Measurements from ENCODE around the gene SUSD1.
A peak's percentile ranks its signal among the peaks of the same experiment; 100 is the strongest.

Gene SUSD1

GRCh38 chr9:112041536-112042243 is 133.4 kb downstream of the SUSD1 start:
- no peak for DNase-seq (ENCODE audit: low read depth in 2 of 2)

GRCh38 chr9:112041199-112041535 is 133.9 kb downstream of the SUSD1 start:
- no peak for DNase-seq (ENCODE audit: low read depth in 2 of 2)

- no peak for DNase-seq (ENCODE audit: low read depth in 2 of 2)
Measured at GRCh38 chr9:112038017-112038408, 137.1 kb downstream of the SUSD1 start.

GRCh38 chr9:112037281-112038016 is 137.6 kb downstream of the SUSD1 start:
- DNase-seq (ENCODE audit: low read depth in 2 of 2), result peak; percentile 23 to 31

- DNase-seq (ENCODE audit: low read depth in 2 of 2), result no peak
Measured at GRCh38 chr9:112035166-112035826, 139.8 kb downstream of the SUSD1 start.

- DNase-seq (ENCODE audit: low read depth in 2 of 2), result no peak
Measured at GRCh38 chr9:112034216-112034611, 140.9 kb downstream of the SUSD1 start.

DNA sequence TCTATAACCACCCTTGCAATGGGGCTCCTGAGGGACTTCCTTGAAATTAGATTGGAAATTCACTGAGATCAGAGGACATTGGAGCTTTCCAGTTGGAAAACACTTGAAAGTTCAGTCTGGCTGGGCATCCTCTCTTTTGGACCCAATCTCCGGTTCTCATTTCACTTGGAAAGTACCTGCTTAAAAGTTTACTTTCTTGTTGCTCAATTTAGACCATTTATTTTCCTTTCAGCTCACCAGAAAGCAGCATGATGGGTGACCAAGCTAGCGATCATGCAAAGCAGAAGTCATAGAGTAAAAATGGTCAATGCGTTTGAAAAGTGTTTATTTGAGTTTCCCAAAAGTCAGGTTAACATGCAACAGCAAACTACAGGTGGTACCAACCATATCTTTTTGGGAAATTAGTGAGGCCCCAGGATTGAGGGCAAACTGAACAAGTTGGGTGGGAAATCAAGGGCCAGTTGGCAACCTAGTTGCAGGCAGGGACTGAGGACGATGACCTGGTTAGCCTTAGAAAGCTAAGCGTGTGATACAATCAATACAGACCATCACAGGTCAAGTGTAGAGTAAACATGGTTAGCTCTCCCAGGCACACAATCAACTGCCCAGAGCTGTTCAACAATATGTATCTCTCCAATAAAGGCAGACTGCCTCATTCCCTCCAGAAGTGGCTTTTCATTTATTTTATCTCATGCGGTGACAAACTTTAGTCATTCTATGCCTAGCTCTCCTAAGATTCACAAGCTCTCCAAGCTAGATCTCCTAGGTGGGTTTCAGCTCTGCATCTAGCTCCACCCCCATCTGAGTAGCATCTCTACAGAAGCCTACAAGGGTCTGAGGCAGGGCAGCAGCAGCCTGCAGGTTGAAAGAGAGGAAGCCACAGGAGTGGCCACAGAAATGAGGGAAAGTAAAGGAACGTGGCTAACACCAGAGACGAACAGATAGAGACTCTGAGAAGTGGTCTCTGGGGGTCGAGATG is 141.6 kb downstream of the SUSD1 start:
- DNase-seq (ENCODE audit: low read depth in 2 of 2), result no peak

GRCh38 chr9:112032743-112033142 is 142.4 kb downstream of the SUSD1 start:
- no peak for DNase-seq (ENCODE audit: low read depth in 2 of 2)

GRCh38 chr9:112032009-112032408 is 143.1 kb downstream of the SUSD1 start:
- no peak for DNase-seq (ENCODE audit: low read depth in 2 of 2)

- DNase-seq (ENCODE audit: low read depth in 2 of 2), result no peak
Measured at GRCh38 chr9:112031400-112031799, 143.7 kb downstream of the SUSD1 start.

DNA sequence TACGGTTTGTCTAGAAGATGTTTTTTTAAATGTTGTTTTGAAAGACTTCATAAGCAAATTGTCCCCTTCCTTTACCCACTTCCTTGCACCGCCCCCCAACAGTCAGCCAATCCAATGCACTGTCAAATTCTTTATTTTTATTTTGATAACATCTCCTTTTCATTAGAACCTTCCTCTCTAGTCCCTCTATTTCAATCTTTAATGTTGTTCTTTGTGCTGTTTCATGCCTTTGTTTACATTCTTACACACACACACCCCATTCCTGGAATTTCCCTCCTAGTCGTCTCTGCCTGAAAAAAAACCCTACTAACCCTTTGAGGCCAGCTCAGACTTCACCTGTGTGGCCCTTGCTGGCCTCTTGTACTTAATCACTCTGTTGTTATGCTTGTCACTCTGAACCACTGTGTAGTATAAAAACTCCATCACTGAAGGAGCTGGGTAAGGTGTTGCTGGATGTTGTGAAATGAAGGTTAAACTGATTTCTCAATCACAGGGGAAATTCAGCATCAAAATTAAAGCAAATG is 145.1 kb downstream of the SUSD1 start:
- no peak for DNase-seq (ENCODE audit: low read depth in 2 of 2)

DNA sequence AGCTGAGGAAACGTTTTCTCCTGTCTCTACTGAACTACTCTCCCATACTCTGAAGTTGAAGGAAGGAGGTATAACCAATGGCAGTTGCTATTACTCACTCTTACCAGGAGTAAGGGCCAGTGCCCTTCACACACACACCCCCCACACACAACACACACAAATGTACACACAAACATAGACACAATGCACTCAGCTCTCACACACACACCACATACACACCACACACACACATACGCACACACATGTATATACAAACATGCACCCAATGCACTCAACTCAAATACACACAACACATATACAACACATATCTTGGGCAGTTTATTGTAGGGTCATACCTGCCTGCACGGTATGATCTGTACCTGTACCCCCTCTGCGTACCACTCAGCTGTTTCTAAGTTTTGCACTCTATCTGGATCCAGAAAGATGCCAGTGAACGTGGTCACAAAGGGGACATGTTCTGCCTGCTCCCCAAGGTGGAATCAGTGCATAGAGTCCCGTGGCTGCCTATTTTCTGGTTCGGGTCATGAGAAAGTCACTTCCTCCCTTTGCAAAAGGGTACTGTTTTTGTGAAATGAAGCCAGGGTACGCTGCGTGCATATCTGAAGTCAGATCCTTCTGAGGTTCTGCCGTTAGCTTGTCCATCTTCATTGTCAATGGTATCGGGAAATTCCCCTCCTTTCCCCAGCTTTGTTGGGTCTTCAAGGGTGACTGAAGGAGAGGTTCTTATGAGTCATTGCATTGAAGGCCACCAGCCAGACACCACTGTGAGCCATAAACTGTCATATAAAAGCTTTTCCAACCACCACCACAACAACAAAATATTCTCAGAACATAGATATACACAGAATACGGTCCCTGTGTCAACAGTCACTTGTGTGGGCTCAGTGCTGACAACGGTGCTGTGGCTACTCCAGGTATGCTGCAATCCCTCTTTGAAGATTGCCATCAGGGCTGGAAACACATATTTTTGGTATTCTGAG is 146.6 kb downstream of the SUSD1 start:
- DNase-seq (ENCODE audit: low read depth in 2 of 2), result no peak

DNA sequence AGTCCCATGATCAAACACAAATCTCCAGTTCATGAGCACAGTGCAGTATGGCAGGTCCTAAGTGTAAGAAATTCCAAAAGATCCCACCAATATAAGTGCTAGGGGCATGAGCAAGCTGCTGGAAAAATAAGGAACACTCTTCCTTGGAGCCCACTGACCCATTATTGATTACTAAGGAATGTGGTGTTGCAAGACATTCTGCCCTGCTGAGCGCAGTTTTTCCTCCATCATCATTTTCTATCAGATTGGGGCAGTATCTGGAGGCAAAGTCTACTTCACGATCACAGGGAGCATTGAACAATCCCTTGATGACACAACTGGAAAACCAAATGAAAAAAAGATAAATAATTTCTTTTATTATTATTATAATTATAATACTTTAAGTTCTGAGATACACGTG is 149.2 kb downstream of the SUSD1 start:
- DNase-seq (ENCODE audit: low read depth in 2 of 2), result no peak

- DNase-seq (ENCODE audit: low read depth in 2 of 2), result no peak
Measured at GRCh38 chr9:112021742-112022141, 153.4 kb downstream of the SUSD1 start.

DNA sequence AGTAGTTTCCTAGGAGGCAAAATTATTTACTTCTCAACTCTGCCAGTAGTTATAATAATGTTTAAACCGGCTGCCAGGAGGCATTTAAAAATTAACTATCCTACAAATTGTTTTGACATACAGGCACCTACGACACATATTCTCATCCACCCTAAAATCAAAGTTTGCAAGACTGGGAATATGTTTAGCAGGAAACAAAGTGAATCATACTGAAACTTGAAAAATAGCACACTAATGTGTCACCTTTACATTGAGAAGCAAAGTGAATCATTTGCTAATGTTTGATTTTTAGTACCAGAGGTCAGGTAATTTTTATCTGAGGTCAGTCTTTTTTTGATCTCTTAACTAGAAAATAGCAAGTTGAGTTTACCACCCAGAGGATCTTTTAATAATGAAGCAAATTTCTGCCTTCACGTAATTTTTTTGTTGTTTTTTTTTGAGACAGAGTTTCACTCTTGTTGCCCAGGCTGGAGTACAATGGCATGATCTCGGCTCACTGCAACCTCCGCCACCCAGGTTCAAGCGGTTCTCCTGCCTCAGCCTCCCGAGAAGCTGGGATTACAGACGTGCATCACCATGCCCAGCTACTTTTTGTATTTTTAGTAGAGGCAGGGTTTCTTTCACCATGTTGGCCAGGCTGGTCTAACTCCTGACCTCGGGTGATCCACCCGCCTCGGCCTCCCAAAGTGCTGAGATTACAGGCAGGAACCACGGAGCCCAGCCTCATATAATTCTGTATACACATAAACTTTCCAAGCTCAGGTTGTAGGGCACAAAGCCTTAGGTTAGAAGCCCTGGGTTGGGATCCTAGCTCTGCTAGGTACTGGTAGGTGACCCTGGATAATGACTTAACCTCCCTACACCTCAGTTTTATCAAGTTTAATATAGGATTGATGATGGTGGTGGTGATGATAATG is 154.2 kb downstream of the SUSD1 start:
- DNase-seq (ENCODE audit: low read depth in 2 of 2), result no peak

DNA sequence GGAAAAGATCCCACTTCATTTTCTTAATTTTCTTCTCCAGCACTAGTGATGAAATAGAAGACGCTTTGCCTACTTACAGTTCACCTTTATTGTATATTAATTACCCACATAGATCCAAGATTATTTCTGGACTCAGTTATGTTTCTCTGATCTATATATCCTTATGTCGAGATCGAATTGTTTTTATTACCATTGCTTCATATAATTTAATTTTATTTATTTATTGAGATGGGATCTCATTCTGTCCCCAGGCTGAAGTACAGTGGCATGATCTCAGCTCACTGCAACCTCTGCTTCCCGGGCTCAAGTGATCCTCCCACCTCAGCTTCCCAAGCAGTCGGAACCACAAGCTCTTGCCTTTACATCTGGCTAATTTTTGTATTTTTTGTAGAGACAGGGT is 157.2 kb downstream of the SUSD1 start:
- no peak for DNase-seq (ENCODE audit: low read depth in 2 of 2)

DNA sequence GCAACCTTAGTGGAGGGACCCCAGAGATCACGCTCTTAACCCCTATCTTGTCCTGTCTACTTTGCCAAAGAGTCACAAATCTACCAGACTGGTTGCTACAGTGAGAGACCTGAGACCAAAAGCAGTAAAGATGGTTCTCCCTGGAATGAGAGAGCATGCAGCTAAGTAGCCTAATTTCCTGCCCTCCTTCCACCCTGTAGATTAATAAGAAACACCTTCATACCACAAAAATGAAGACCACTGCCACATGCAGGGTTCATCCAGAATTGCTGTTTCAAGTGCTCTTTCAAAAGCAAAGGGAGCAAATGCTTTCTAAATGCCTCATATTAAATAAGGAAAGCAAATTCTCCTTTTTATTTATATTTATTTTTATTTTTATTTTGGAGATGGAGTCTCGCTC is 159.4 kb downstream of the SUSD1 start:
- DNase-seq (ENCODE audit: low read depth in 2 of 2), result no peak

DNA sequence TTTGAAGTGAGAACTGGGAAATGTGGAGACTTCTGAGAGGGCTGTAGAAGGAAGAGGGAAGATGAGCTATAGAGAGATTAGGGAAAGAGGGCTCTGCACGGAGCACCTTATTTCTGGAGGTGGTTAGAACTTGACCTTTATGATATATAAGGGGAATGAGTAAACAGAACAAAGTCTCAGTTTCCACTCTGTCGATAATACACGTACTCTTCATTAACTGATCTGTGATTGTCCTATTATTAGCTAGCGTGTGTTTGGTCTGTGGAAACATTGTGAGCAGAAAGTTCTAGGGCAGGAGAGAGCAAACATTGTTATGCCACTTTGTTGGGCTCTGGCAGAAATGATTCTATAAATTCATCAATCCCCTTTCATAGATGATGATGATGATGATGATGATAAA is 159.9 kb downstream of the SUSD1 start:
- DNase-seq (ENCODE audit: low read depth in 2 of 2), result no peak

- DNase-seq (ENCODE audit: low read depth in 2 of 2), result no peak
Measured at GRCh38 chr9:112013266-112013665, 161.8 kb downstream of the SUSD1 start.
